ENCODE measurements around the gene RALB.

RALB gene

DNA sequence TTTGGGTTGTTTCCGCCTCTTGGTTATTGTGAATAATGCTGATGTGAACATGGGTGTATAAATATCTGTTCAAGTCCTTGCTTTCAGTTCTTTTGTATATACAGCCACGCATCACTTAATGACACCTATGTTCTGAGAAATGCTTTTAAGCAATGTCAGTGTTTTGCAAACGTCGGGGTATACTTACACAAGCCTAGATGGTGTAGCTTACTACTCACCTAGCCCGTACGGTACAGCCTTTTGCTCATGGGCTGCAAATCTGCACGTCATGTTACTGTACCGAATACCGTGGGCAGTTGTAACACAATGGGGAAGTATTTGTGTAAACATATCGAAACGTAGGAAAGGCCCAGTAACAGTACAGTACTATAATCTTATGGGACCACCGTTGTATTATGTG is 12.4 kb downstream of the RALB start:
- no peak for DNase-seq

DNA sequence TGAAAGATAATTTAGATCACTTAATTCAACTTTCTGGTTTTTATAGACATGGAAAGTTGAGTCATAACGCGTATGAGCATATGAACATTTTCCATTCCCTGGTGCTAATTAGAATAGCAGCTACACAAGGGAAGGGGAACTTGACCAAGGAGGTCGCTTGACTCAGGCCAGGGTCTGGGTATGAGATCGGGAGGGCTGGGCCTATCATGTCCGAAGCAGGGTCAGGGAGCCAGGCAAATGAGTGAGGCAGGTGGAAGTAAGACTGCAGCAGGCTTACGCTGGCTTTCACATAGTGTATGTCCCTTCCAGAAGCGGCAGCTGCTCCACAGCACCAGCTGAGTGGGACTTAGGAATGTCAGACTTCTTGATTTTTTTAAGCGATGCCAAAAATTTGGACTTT is 14.7 kb downstream of the RALB start:
- DNase-seq: no peak

DNA sequence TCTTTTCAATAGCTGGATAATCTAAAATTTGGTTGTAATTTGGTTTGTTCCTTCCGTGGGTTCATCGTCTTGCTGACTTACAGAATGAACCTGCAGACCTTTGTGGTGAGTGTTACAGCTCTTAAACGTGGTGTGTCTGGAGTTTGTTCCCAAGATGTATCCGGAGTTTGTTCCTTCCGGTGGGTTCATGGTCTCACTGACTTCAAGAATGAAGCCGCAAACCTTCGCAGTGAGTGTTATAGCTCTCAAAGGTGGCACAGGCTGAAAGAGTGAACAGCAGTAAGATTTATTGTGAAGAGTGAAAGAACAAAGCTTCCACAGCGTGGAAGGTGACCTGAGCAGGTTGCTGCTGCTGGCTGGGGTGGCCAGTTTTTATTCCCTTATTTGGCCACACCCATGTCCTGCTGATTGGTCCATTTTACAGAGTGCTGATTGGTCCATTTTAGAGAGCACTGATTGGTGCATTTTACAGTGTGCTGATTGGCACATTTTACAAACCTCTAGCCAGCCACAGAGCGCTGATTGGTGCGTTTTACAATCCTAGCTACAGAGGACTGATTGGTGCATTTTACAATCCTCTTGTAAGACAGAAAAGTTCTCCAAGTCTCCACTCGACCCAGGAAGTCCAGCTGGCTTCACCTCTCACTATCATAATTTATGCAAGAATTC is 16.6 kb downstream of the RALB start:
- DNase-seq: no peak

DNA sequence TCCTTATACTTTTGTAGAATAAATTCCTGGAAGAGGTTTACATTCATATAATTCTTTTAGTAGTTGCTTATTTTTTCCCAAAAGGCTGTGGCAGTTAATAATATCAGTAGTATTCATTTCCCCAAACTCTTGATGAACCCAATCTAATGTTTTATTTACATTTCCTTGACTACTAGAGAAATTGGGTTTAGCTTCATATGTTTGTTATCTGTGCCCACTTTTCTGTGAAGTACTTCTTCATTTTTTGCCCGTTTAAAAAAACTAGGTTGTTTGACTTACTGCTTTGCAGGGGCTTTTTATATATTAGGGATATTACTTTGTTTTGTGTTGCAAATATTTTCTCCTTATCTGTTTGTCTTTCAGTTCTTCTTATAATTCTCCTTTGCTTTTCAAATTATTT is 17.2 kb downstream of the RALB start:
- no peak for DNase-seq

DNA sequence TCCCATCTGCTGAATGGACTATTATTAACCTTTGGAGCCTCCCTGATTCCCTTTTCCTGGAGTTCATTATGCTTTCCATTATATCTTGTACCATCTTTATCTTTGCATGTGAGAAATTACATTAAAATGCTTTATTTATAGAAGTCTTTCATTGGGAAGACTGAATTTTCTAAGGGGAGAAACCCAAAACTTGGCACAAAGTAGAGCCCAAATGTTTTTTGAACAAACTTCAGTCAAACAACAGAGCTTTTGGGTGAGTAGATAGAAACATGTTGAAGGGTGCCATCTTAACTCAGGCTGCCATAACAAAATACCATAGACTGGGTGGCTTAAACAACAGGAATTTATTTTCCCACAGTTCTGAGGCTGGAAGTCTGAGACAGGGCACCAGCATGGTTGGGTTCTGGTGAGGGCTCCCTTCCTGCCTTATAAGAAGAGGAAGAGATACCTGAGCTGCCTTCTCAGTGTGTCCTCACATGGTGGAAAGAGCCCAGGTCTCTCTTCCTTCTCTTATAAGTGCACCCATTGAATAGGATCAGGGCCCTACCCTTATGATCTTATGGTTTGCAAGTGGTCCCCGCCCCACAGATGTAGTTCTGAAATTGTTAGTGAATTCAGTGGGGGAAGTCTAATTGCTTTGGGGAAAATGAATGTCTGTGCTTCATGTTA is 19.2 kb downstream of the RALB start:
- no peak for DNase-seq

DNA sequence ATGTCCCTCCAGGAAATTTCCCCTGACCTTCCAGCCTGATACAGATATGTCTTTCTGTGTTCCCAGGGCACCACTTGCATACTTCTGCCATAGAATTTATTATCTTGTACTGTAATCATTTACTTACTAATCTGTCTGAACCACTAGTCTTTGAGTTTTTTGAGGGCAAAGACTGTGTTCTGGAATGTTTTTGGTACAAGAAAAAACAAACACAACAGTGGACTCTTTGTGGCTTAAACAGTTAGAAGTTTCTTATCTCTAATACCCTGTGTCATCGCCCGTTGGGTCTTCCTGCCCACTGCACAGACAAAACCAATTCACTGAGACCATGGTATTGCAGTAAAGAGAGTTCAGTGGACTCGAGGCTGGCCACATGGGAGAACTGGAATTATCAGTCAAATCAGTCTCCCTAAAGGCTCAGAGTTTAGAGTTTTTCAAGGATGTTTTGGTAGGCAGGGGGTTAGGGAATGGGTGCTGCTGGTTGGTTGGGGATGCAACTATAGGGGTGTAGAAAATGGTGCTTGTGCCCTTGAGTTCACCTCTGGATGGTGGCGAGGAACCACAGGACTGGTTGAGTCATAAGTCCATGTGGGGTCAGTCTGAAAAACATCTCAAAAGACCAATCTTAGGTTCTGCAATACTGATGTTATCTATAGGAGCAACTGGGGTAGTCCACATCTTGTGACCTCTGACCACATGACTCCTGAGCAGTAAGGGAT is 20.3 kb downstream of the RALB start:
- DNase-seq: no peak

DNA sequence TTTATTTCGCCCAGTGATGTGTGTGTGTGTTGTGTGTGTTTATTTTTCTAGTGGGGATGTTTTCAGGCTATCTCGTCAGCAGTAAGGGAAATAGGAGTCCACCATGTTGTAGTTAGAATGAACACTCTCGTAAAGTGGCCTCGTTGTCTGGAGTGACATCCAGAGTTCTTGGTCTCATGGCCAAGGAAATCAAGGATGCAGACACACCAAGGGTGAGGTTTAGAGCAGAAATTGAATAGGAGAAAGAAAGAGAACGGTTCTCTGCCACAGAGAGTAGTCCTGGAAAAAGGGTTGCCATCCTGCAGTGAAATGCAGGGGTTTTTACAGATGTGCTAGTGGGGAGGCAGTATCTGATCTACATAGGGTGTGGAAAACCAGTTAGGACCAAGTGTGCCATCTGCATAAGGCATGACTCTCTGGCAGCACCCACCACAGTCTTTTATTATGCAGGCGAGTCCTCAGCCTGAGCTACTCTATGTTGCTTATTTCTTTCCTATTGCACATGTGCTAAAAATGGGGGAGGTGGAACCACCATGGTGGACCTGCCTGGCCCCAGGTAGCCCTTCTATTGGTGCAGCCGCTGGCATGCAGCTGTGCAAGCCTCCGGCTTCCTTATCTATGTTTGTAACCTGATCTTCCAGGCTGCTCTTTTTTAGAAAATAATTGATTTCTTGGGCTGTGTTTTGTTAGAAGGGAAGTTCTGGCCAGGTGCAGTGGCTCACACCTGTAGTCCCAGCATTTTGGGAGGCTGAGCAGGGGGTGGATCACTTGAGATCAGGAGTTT is 23.2 kb downstream of the RALB start:
- no peak for DNase-seq

DNA sequence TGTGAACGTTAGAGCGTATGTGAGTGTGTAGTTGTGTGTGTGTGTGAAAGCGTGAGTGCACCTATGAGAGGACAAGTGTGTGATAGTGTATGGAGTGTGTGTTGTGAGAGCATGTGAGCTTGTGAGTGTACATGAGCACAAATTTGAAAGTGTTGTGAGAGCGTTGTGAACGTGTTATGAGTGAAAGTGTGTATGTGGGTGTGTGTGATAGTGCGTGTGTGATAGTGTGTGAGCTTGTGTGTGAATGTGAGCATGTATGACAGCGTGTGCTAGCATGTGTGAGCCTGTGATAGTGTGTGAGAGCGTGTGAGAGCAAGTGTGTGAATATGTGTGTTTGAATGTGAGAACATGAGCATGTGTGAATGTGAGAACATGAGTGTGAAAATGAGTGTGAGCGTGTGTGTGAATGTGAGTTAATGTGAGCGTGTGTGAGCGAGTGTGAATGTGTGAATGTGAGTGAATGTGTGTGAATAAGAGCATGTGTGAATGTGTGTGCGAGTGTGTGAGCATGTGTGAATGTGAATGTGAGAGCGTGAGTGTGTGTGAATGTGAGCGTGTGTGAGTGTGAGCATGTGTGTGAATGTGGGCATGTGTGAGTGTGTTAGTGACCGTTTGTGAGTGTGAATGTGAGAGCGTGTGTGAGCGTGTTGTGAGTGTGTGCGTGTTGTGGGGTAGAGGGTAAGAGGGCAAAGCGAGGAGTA is 25.0 kb downstream of the RALB start:
- no peak for DNase-seq

DNA sequence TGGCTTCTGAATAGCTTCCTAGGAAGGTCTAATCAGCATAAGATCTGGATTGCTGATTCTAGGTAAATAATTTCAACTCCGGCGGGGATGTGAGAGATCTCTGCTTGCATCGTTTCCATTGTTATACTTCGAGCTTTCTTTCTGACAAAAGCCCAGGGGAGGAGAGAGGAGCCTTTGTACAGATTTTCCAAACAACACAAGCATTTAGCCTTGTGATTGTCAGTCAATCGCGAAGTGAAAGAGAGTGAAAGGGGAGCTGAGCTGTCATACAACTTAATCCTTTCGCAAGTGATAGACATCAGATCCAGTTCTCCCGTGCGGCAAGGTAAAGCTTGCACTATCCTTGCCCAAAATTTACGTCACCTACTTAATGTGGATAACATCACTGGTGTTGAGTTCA is 26.2 kb downstream of the RALB start:
- DNase-seq: no peak

DNA sequence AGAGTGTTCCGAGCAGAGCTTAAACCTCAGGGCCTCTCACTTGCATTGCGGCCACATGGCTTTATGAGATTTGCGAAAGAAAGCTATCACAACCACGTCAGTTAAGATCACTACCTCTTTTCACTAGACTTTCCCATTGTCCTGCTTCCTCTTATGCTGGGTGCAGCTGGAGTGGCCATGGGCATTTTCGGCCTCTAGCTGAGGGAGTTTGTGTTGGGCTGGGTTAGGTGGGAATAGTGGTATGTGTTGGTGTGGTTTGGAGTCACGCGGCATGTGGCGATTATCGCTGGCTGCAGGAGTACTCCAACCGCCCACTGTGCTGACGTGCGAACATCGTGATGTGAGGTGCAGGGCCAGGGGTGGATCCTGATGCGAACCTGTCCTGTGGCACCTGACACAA is 27.1 kb downstream of the RALB start:
- DNase-seq: no peak

DNA sequence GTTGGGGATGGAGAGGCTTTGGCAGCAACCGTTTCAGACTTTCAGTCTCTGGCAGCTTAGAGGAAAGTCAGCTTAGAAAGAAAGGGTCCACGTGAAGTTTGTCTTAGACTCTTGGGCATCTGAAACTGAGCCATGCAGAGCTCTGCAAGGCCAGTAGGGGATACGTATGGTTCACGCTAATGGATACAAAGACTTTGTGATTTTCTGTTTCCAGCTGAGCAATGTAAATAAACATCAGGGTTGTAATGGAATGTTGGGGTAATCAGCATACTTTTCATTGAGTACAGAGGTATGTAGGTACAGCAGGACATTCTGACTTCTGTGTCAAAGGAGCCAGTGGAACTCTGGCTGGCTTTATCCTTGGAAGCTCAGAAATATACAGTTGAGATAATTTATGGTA is 31.0 kb downstream of the RALB start:
- DNase-seq: no peak

DNA sequence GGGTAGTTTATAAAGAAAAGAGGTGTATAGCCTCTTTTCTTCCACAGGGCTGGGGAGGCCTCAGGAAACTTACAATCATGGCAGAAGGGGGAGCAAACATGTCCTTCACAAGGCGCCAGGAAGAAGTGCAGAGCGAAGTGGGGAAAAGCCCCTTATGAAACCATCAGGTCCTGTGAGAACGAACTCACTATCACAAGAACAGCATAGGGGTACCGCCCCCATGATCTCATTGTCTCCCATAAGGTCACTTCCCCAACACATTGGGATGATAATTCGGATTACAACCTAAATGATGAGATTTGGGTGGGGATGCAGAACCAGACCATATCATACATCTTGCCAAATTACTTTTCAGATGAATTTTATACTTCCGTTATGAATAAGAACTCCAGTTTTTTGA is 32.4 kb downstream of the RALB start:
- DNase-seq: no peak

DNA sequence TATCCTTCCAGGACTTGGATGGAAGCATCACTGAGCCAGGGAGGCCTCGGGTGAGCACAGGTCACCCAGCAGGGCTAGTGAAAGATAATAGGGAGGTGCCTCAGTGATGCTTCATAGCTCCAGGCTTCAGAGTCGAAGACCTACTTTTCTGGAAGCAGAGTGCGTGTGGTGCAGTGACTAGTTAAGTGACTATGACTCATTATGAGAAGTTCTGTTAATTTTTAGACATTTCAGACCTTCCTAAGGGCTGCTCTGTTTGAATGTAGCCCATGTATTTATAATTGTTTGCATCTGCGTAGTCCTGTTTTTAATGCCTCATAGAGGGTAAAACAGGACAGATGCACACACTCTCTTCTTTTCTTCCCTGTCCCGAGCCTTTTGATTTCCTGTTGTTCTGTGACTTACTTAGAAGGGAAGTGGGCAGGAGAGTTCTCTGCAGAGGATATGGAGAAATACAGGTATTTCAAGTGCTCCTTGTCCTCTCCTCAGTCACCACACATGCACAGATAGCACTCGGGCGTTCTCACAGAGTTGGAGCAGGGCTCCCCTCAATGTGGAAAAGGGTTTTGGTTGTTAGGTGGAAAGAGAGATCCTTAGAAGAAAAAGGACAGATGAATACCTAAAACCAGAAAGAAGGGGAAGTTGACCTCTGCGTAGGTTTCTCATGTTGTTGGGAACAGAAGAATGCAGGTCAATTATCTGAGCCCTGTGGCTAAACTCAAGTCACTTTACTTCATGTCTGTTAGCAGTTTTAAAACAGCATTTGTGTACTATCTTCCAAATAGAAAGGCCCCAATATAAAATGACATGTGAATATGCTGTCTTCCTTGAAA is 34.7 kb downstream of the RALB start:
- DNase-seq: no peak

DNA sequence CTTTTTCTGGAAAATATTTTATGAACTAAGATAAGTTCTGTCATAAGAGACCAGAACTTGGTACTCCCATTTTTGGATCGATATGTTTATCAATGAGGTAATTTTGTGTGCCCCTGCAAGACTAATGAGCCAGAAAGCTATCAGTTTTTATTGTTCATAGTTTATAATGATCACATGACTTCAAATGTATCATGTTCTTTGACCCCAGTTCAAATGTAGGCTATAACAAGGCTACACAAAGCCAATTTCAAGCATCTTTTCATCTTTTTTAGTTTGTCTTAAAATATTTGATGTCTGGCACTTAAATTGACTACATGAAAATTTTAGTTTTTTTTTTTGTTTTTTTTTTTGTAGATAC is 35.3 kb downstream of the RALB start:
- no peak for DNase-seq

DNA sequence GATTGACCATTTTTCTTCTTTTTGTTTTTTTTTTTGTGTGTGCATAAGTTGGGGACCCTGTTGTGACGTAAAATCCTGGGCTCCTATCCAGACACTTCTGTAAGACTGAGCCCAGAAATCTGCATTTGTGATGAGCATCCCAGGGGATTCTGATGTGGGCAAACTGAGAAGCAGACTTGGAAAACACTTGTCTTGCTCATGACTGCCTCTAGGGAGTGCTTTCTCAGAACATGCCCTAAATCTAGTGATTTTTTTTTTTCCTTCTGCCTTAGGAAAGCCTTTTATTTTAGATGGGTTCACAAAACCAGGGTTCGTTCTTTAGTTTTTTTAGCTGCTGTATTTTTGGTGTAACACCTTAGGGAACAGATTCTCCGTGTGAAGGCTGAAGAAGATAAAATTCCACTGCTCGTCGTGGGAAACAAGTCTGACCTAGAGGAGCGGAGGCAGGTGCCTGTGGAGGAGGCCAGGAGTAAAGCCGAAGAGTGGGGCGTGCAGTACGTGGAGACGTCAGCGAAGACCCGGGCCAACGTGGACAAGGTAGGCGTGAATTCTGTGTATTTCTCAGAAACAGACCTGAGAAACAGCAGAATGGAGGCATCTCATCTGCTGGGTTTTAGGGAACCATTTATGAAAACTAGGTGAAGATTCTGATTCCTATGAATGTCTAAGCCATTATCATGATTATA is 36.7 kb downstream of the RALB start:
- no peak for DNase-seq

DNA sequence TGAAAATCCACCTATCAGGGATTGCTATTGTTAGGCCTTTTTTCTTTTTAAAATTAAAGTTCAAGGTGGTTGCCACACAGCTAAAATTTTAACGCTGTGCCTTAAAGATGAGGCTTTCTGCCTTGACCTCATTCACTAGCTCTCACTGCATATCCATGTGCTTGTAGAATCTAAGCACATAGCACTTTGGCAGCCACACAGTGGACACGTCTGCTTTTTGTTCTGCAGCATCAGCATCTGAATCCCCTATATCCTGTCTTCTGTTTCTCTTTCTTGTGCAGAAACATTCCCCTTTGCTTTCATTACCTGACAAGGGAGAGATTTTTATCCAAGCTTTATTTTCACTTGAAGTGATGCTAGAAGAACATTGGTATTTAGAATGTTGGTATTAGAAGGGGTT is 38.1 kb downstream of the RALB start:
- no peak for DNase-seq

DNA sequence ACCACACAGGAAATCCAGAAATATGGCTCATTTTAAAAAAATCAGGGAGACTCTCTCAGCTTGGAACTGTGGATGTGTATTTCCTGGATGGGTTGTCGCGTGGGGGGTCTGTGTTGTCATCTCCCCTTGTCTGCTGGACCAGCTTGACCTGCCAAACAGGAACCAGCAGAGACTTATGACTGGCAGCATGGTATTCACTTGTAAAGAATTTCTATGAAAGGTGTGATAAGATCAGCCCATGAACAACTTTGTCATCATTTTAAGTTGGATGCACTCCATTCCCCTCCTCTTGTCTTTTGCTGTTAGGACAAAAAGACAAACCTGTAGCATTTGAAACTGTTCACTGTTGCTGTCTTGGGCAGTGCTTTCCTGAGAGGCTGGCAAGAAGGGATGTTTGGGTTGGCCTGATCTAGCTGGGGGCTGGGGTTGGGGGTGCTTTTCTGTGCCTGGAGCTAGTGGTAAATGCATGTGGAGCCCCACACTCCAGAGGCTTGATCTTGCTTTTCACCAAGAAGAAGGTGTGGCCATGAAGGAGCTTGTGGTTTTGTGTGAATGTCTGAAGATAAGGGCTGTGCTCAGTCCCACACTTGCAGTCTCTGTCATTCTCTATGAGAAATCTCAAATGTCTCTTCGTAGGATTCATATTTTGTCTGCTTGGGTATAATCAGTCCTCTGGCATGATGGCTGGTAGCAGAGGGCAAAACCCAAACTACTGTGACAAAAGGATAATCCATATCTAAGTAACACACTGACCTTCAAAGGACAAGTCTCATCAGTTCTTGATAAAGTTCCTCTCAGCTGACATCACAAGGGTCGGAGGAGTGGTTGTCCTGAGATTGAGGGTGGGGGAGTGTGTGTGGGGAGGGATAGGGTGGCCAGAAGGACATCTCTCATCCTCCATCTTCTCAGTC is 39.0 kb downstream of the RALB start:
- no peak for DNase-seq

DNA sequence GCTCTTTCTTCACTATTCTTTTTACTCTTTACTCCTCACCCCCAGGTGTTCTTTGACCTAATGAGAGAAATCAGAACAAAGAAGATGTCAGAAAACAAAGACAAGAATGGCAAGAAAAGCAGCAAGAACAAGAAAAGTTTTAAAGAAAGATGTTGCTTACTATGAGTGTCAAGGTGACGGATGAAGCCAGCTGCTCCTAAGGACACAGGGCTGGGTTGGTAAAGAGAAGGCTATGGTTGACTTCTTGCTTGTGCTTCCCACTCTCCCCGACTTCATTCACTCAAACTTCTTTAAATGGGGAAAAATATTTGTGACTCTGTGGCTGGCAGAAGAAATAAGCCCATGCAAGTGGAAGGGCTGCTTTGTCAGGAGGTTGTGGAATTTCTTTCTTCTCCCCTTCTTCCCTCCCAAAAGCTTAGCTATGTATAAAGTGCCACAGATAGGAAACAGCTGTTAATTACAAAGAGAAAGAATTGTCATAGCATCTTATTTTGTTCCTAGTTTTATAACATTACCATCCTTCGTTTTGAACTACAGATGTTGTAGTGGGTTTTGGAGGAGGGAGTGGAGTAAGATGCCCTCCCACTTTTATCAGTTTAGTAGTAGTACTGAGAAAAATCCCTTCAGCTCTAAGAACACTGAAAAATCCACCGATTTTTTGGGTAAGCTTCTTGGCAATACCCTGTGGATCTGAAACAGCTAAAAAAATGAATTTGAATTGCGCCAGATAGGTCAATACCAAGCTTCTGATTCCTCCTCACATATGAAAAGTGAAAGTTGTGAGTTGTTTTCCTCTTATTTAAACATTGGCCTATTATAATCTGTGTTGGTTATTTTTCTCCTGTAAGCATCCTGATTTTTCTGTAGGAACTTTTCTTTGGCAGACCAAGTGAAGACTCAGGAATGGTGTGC is 40.7 kb downstream of the RALB start:
- DNase-seq: no peak

DNA sequence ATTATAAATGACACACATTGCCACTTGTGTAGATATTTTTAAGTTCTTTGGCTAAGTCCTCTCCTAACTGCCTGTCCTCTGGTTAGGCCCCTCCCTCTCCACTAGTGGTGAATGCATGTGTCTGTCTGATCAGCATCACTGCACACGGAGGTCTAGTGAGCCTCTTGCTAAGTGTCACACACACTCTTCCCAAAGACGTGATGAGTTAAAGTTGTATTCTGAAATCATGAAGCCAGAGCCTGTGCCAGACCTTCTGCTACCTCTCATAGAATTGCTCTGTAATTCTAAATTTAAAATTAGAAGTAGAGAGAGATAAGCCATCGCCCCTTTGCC is 41.3 kb downstream of the RALB start:
- DNase-seq: no peak

All from activated CD4-positive, CD25-positive, alpha-beta regulatory T cell (primary cell).